A549 (cell line): ENCODE data around the gene KRABD2.

ENCODE experiments used
- CBX2 ChIP-seq: fragments of 200-600 bp; sonication (generic); IDR thresholded peaks from 2 replicates; pipeline ENCODE4 v1.6.1; 2016; ENCODE audit warnings: low read depth, mild to moderate bottlenecking, borderline replicate concordance
- CHD4 ChIP-seq: fragments of 200-600 bp; sonication (generic); IDR thresholded peaks from 2 replicates; pipeline ENCODE4 v1.6.1; 2016; ENCODE audit warnings: antibody characterized with exemption, mild to moderate bottlenecking, borderline replicate concordance
- POLR2A ChIP-seq: IDR thresholded peaks from 2 replicates; pipeline ENCODE4 v1.6.1; 2012; ENCODE audit warnings: mild to moderate bottlenecking, low read length
- TF ChIP-seq, protein P1 (sequence below): fragments of >200 bp; sonication (Bioruptor Twin); formaldehyde crosslinking; IDR thresholded peaks from 3 replicates; pipeline ENCODE4 v1.5.1; 2016
- TF ChIP-seq, protein P2 (sequence below): IDR thresholded peaks from 2 replicates; pipeline ENCODE4 v1.6.1; 2012
- TF ChIP-seq, protein P3 (sequence below): fragments of 250-450 bp; sonication (Bioruptor Pico); IDR thresholded peaks from 2 replicates; pipeline ENCODE4 v1.5.0; 2021; ENCODE audit warnings: mild to moderate bottlenecking, moderate library complexity, borderline replicate concordance

DNA sequence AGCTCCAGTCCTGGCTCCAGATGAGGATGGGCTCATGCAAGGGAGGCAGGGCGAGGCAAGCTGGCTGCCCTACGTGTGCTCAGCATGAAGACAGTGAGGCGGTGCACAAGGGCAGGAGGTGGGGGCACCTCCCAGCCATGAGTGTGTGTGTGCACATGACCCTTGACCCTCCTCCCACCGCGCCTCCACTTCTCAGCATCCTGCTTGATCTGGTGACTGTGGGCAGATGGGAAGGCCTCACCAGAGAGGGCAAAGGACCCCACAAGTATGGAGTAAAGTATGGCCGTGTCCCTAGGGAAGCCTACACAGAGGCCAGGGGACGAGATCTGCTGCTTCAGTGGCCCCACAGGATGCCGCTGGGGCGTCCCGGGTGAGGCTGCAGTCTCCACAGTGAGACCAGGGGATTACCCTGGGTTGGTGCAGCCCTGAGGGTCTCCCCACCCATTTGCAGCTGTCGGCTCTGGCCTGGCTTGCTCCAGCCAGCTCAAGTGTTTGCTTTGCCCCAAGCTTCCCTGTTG lies 29.1 kb upstream of the KRABD2 start:
- TF ChIP-seq, protein P1, sequence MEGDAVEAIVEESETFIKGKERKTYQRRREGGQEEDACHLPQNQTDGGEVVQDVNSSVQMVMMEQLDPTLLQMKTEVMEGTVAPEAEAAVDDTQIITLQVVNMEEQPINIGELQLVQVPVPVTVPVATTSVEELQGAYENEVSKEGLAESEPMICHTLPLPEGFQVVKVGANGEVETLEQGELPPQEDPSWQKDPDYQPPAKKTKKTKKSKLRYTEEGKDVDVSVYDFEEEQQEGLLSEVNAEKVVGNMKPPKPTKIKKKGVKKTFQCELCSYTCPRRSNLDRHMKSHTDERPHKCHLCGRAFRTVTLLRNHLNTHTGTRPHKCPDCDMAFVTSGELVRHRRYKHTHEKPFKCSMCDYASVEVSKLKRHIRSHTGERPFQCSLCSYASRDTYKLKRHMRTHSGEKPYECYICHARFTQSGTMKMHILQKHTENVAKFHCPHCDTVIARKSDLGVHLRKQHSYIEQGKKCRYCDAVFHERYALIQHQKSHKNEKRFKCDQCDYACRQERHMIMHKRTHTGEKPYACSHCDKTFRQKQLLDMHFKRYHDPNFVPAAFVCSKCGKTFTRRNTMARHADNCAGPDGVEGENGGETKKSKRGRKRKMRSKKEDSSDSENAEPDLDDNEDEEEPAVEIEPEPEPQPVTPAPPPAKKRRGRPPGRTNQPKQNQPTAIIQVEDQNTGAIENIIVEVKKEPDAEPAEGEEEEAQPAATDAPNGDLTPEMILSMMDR, result no peak
- no peak for TF ChIP-seq CHD4
- no peak for TF ChIP-seq POLR2A
- TF ChIP-seq, protein P2, sequence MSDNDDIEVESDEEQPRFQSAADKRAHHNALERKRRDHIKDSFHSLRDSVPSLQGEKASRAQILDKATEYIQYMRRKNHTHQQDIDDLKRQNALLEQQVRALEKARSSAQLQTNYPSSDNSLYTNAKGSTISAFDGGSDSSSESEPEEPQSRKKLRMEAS, result no peak
- TF ChIP-seq, protein P3, sequence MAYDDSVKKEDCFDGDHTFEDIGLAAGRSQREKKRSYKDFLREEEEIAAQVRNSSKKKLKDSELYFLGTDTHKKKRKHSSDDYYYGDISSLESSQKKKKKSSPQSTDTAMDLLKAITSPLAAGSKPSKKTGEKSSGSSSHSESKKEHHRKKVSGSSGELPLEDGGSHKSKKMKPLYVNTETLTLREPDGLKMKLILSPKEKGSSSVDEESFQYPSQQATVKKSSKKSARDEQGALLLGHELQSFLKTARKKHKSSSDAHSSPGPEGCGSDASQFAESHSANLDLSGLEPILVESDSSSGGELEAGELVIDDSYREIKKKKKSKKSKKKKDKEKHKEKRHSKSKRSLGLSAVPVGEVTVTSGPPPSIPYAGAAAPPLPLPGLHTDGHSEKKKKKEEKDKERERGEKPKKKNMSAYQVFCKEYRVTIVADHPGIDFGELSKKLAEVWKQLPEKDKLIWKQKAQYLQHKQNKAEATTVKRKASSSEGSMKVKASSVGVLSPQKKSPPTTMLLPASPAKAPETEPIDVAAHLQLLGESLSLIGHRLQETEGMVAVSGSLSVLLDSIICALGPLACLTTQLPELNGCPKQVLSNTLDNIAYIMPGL (CRISPR knock-in tag), result no peak
- no peak for TF ChIP-seq CBX2
